HG02678 (cell line): ENCODE measurements around the gene PIP5K1B.
A peak's percentile ranks its signal among the peaks of the same experiment; 100 is the strongest.

ENCODE experiments used
- ATAC-seq: cut with Tn5 transposase; IDR thresholded peaks from one replicate; pipeline ENCODE4 v1.9.1; 2021; ENCODE audit warnings: mild to moderate bottlenecking, moderate library complexity; ENCODE audit not compliant: unreplicated experiment

The PIP5K1B gene

DNA sequence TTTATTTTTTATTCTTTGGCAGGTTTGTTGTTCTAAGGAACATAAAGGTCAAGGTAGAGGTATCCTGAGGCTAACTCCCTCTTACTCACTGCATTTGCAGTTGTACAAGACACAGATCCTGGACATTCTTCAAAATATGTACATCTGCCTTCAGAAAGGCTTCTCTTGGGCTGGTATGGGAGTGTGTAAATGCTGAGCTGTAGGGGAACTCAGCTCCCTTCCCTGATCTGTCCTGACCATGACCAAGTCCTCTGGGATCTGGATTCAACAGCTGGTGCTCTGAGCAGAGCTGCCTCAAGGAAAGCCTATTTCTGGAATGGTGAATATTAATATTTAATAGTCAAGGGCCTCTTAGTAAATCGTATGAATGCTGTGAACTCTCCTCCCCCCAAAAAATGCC is 191.4 kb downstream of the PIP5K1B start:
- no peak for ATAC-seq

DNA sequence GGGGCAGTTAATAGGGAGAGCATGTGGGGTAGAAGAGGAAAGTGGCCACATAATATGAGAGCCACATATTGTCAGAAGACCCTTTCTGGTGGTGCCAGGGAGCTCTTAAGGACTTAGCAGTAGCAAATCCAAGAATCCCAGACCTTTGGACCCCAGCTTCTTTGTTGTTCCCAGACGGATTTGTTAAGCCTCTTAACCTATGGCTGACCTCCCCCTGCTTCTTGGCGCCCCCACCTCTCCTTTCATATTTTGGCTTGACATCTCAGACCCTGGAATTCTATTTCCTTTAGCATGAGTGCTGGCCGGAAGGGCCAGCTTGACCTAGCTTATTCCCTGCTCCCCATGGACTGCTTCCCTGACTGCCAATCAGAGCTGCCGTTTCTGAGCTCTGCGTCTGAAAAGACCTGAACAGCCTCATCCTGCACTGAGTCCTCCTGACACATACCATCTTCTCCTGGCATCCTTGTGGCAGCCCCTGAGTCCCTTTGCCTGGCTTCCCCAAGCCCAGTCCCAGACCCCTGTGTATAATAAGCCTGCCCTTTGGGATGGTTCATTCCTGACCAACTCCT is 192.6 kb downstream of the PIP5K1B start:
- no peak for ATAC-seq

- ATAC-seq = no peak
Observed at GRCh38 chr9:68898781-68899439, 193.9 kb downstream of the PIP5K1B start.

DNA sequence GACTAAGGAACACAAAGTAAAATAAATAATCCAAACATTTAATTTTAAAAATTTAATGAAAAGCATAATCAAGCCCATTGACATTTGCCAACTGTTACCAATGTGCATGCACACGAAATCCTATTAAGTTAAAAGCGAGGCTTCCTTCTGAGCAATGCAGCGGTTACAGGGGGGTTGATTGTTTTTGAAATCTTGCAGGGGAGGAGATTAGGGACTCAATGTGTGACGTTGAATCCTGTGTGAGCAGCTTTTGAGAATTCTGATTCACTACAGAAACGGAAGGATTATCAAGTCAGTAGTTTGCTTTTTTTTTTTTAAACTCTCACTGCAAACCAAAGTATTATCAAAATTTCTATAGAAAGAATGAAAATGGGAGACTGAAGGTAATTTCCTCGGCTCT is 199.4 kb downstream of the PIP5K1B start:
- ATAC-seq = no peak

- no peak for ATAC-seq
Observed at GRCh38 chr9:68905129-68905528, 200.1 kb downstream of the PIP5K1B start.

- no peak for ATAC-seq
Observed at GRCh38 chr9:68907910-68908309, 202.9 kb downstream of the PIP5K1B start.

GRCh38 chr9:68912561-68912960 is 207.5 kb downstream of the PIP5K1B start:
- ATAC-seq = no peak

DNA sequence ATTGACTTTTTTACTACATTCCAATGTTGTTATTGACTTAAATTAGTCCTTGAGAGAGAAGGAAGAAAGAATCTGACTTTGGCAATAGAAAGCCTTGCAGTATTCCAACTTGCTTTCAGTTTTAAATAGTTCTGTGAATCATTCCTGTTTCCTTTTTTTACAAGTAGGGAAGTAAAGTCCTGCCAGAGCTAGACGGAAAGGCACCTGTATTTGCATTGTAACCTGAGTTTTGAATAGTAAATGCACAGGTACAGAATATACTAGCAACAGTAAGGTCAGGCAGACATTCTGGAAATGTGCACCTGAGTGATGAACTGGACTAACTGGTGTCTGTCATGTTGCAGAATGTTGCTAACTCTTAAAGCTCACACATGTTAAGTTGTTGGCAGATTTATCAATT is 208.0 kb downstream of the PIP5K1B start:
- ATAC-seq = no peak

DNA sequence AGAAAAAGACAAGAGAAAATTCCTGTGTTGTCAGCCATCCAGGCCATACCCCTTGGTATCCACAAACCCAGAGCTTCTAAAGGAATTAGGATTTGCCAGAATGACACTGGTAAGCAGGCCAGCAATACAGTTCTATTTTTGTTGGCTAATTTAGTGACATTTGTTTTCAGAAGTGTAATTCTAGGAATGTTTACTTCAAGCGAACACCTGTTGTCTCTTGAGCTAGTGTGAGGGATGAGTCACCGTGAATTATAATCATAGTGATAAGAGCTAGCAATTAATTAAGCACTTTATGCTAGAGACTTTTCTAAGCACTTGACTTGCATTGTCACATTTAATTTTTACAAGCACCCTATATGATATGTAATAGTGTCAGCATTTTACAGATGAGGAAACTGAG is 209.7 kb downstream of the PIP5K1B start:
- no peak for ATAC-seq

GRCh38 chr9:68919661-68920060 is 214.6 kb downstream of the PIP5K1B start:
- ATAC-seq = peak; percentile 49

DNA sequence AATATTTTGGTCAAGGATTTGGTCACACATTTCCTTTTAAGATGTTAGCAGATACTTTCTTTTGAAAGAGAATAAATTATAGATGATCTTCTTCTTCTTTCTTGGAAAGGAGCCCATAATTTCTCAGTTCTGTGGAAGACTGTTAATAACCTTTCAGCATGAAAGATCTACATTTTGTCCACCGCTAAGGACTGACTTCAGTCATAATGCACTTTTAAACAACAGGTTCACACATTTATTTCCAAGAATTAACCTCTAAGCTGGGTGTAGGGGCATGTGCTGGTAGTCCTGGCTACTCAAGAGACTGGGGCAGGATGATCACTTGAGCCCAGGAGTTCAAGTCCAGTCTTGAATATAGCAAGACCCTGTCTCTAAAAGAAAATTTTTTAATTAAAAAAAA is 215.9 kb downstream of the PIP5K1B start:
- no peak for ATAC-seq

- ATAC-seq = no peak
Observed at GRCh38 chr9:68923480-68923879, 218.4 kb downstream of the PIP5K1B start.

- ATAC-seq = no peak
Observed at GRCh38 chr9:68925175-68925574, 220.1 kb downstream of the PIP5K1B start.

GRCh38 chr9:68927165-68927564 is 222.1 kb downstream of the PIP5K1B start:
- ATAC-seq = no peak

GRCh38 chr9:68931821-68932220 is 226.8 kb downstream of the PIP5K1B start:
- ATAC-seq = no peak

GRCh38 chr9:68932458-68932857 is 227.4 kb downstream of the PIP5K1B start:
- ATAC-seq = no peak

DNA sequence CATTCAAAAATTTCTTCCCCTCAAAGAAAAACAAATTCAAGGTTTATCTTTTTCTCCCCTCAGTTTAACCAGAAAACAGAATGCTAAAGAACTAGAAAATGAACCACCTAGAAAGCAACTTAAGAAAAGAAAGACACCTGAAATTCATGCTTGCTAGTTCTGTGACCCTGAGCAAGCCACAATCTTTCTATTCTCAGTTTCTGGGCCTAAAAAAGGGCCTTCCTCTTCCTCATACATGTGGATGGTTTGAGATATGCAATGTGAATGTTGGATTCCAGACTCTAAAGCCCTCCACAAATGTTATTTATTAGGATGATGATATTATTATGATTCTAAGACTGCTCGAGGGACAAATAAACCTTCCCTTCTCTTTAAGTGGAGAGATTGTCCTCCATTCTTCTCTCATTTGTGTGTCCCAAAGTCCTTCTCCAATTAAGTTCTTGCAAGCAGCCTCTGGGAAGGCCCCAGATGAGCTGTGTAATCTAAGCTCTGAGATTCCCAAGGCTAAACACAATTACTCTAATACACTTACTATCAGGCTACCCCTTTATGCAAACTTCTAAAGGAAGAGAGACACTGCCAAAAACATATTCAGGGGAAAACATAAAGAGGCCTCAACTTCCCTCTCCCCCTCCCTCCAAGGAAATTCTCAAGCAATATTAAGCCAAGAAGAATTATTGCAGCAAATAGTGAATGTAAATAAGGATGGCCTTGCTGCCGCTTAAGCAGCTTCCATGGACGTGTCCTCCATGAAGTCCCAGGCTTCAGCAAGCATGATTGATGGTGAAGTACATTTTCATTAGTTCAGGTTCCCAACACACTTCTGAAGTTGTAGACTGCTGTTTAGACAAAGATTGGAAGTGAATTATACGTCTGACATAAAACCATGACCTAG is 228.6 kb downstream of the PIP5K1B start:
- ATAC-seq = peak; percentile 99

GRCh38 chr9:68934329-68934644 is 229.2 kb downstream of the PIP5K1B start:
- no peak for ATAC-seq

GRCh38 chr9:68940573-68940972 is 235.5 kb downstream of the PIP5K1B start:
- ATAC-seq = no peak

DNA sequence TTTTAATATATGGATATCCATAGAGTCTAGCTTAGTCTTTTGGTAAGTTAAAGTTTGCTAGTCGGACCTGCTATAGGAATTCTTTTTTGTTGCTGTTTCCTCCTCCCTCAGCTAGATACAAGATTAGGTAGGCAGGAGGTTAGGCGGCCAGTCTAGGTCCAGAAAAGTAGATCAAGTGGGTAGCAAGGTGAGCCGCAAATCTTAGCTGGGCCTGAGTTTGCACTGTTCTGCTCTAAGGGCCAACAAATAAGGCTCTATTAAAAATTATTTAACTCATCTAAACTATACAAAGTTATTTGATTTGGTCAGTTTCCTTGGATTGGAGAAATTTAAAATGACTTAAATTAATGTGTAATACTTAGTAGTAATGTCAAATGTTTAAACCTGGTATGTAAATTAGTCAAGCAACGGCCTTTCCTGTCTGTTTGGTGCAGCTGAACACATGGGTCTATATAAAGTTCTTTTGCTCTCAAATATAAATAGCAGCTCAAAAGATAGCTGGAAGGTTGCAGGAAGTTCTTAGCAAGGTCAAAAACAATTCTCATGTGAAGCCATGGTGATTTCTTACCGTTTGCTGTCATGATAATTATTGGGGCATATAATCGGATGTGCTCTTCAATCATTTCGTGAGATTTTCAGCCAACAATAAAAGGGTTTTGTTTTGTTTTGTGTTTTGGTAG is 236.9 kb downstream of the PIP5K1B start:
- ATAC-seq = no peak

- ATAC-seq = no peak
Observed at GRCh38 chr9:68942790-68943189, 237.8 kb downstream of the PIP5K1B start.

- no peak for ATAC-seq
Observed at GRCh38 chr9:68947015-68947414, 242.0 kb downstream of the PIP5K1B start.
